Gastrocnemius medialis (tissue), 4 donors: Measurements from ENCODE around the gene CAV2. TPM values are rescaled to one million over a fixed set of nuclear protein-coding genes. Genes with fewer than 3 reads are reported as not detected.

Experiments
- ATAC-seq, 2 donors: fragments of 150-250 bp; one replicate each; pipeline ENCODE4 v1.9.1; 2016
- DNase-seq, 2 donors: peaks; one replicate each; pipeline ENCODE4 v3.0.0-alpha.2; 2019
- H3K27ac ChIP-seq, 4 donors: fragments of 200-600 bp; sonication (generic); 1 replicate in 1 of 4; 2 replicates in 3 of 4; pipeline ENCODE4 v1.5.1; 2016 to 2018; ENCODE audit warnings: mild to moderate bottlenecking in 2 of 4, moderate library complexity in 1 of 4
- H3K27me3 ChIP-seq, 3 donors: fragments of 200-600 bp; sonication (generic) in 2 of 3; 1 replicate in 1 of 3; 2 replicates in 2 of 3; pipeline versions ENCODE4 v1.5.1 to v1.6.0; 2016 to 2019; ENCODE audit warnings: mild to moderate bottlenecking in 1 of 3, moderate library complexity in 1 of 3
- H3K36me3 ChIP-seq, 2 donors: fragments of 200-600 bp; sonication (generic) in 1 of 2; one replicate each; pipeline ENCODE4 v1.5.1; 2017 to 2018
- H3K4me1 ChIP-seq, 2 donors: fragments of 200-600 bp; sonication (generic) in 1 of 2; one replicate each; pipeline ENCODE4 v1.5.1; 2016 to 2017; ENCODE audit warnings: mild to moderate bottlenecking in 2 of 2
- H3K4me3 ChIP-seq, 4 donors: fragments of 200-600 bp; sonication (generic) in 3 of 4; 1 replicate in 1 of 4; 2 replicates in 3 of 4; pipeline ENCODE4 v1.5.1; 2016 to 2019; ENCODE audit warnings: mild to moderate bottlenecking in 2 of 4
- H3K9me3 ChIP-seq, 3 donors: fragments of 200-600 bp; sonication (generic) in 2 of 3; 1 replicate in 1 of 3; 2 replicates in 2 of 3; pipeline ENCODE4 v1.5.1; 2016 to 2019
- CTCF ChIP-seq, 5 experiments: fragments of 450-650 bp in 3 of 5; fragments of 200-600 bp in 2 of 5; sonication (generic) in 2 of 5; IDR thresholded peaks in 4 of 5; conservative IDR thresholded peaks in 1 of 5; 1 replicate in 4 of 5; 2 replicates in 1 of 5; pipeline ENCODE4 v1.5.1; 2016 to 2019; ENCODE audit warnings: antibody characterized with exemption in 5 of 5, mild to moderate bottlenecking in 3 of 5, moderate library complexity in 3 of 5
- POLR2A ChIP-seq, 2 donors: fragments of 450-650 bp; IDR thresholded peaks; one replicate each; pipeline ENCODE4 v1.6.1; 2017; ENCODE audit warnings: antibody characterized with exemption in 2 of 2, mild to moderate bottlenecking in 2 of 2, moderate library complexity in 2 of 2
- in situ Hi-C, 4 donors: fragments of 200-750 bp; cut with MboI; loops; one replicate each; pipeline versions ENCODE4 v1.15.0 to v1.8.0; 2017; ENCODE audit warnings: low sequenced_read_pairs in 4 of 4
- intact Hi-C: fragments of 100-400 bp; cut with DNase I; formaldehyde crosslinking; loops from one replicate; pipeline ENCODE4 v1.15.1; 2023; ENCODE audit warnings: low total_unique reads
- total RNA-seq, 4 donors: library from RNA; depleted of rRNA; stranded (reverse); fragments of >200 nt; gene quantifications; one replicate each; pipeline versions ENCODE4 v1.1.0 to v1.2.3, GENCODE V29; 2016

CAV2 gene
- total RNA-seq, 4 donors from 2014 or later = 12.7 to 26.2 (median 14.9) TPM

GRCh38 chr7:116530107-116530820 is 30.7 kb downstream of the CAV2 start:
- ATAC-seq (no peak), DNase-seq (no peak)
- Histone ChIP-seq H3K27ac (peak overlapping the region; percentile 6 to 82 (median 20)), H3K4me3 (peak overlapping the region; percentile 17 to 79 (median 44)), H3K9me3 (no peaks in the 10 kb centered on the region), H3K4me1 (peaks cover 12 to 22% of the 10 kb centered on the region in 2 donors), H3K27me3 (no peaks in the 10 kb centered on the region), H3K36me3 (peaks cover 0 to 4% of the 10 kb centered on the region in 2 donors)
- TF ChIP-seq CTCF (IDR thresholded peaks at IDR 0.05 in 4 of 5, conservative IDR thresholded peaks at IDR 0.05 in 1 of 5) (no peak), POLR2A (IDR thresholded peaks at IDR 0.05) (no peak)
- intact Hi-C loops = no loop called here
- in situ Hi-C loops = loop anchor here in 1 of 4 donors (10.0 kb wide), 1 partner anchor 55 kb away; no protein-coding TSS in a partner anchor

- H3K36me3 ChIP-seq = peaks cover 0 to 4% of the 10 kb centered on the region in 2 donors
- DNase-seq (no peak), ATAC-seq (no peak)
- intact Hi-C loops (no loop called here), in situ Hi-C loops (loop anchor here in 1 of 4 donors (10.0 kb wide), 1 partner anchor 53 kb away; no protein-coding TSS in a partner anchor)
- H3K27me3 ChIP-seq = no peaks in the 10 kb centered on the region
- H3K27ac ChIP-seq = peak overlapping the region in 2 of 4 donors; percentile 34 to 38
- TF ChIP-seq POLR2A (IDR thresholded peaks at IDR 0.05) (no peak), CTCF (IDR thresholded peaks at IDR 0.05 in 4 of 5, conservative IDR thresholded peaks at IDR 0.05 in 1 of 5) (no peak)
- peaks cover 11 to 28% of the 10 kb centered on the region in 2 donors for H3K4me1 ChIP-seq
- H3K9me3 ChIP-seq = no peaks in the 10 kb centered on the region
- H3K4me3 ChIP-seq = peak overlapping the region in 3 of 4 donors; percentile 3 to 79 (median 30)
Measured at GRCh38 chr7:116532102-116532688, 32.7 kb downstream of the CAV2 start.

- peak; percentile 60 to 64 for ATAC-seq
- TF ChIP-seq CTCF (IDR thresholded peaks at IDR 0.05 in 4 of 5, conservative IDR thresholded peaks at IDR 0.05 in 1 of 5) = no peak
- TF ChIP-seq POLR2A (IDR thresholded peaks at IDR 0.05) = no peak
- Histone ChIP-seq H3K27ac (peak overlapping the region; percentile 32 to 58 (median 52)), H3K4me1 (peaks cover 11 to 28% of the 10 kb centered on the region in 2 donors), H3K9me3 (no peaks in the 10 kb centered on the region), H3K36me3 (peaks cover 0 to 5% of the 10 kb centered on the region in 2 donors), H3K27me3 (no peaks in the 10 kb centered on the region), H3K4me3 (peak overlapping the region in 1 of 4 donors; percentile 14)
- in situ Hi-C loops (loop anchor here in 1 of 4 donors (10.0 kb wide), 1 partner anchor 50 kb away; no protein-coding TSS in a partner anchor), intact Hi-C loops (no loop called here)
- DNase-seq = peak; percentile 24 to 51
Measured at GRCh38 chr7:116534790-116535189, 35.3 kb downstream of the CAV2 start.

GRCh38 chr7:116535416-116535815 is 35.9 kb downstream of the CAV2 start:
- ATAC-seq = no peak
- in situ Hi-C loops = loop anchor here in 1 of 4 donors (10.0 kb wide), 1 partner anchor 49 kb away; no protein-coding TSS in a partner anchor
- Histone ChIP-seq H3K4me3 (peak overlapping the region in 1 of 4 donors; percentile 14), H3K27ac (peak overlapping the region in 3 of 4 donors; percentile 32 to 57 (median 47)), H3K4me1 (peaks cover 11 to 28% of the 10 kb centered on the region in 2 donors), H3K27me3 (no peaks in the 10 kb centered on the region), H3K36me3 (peaks cover 0 to 5% of the 10 kb centered on the region in 2 donors), H3K9me3 (no peaks in the 10 kb centered on the region)
- intact Hi-C loops = no loop called here
- no peak for TF ChIP-seq POLR2A (IDR thresholded peaks at IDR 0.05)
- no peak for TF ChIP-seq CTCF (IDR thresholded peaks at IDR 0.05 in 4 of 5, conservative IDR thresholded peaks at IDR 0.05 in 1 of 5)
- no peak for DNase-seq
